K562 (cell line): ENCODE results near the gene ADARB2.

ENCODE experiments used
- CREM ChIP-seq: IDR thresholded peaks from 2 replicates; pipeline ENCODE4 v1.6.1; 2014; ENCODE audit warnings: antibody characterized with exemption, low read depth
- CTCF ChIP-seq, 3 experiments: IDR thresholded peaks in 2 of 3; conservative IDR thresholded peaks in 1 of 3; 2 replicates each; pipeline ENCODE4 v1.5.1; 2011 to 2012; ENCODE audit warnings: low read length in 3 of 3, mild to moderate bottlenecking in 3 of 3, control low read depth in 2 of 3, improper control_type of control experiment in 1 of 3, inconsistent platforms in 1 of 3, low read depth in 1 of 3, mixed read lengths in 1 of 3, moderate library complexity in 1 of 3; ENCODE audit not compliant: insufficient read depth in 2 of 3
- IRF1 ChIP-seq: sonication (generic); formaldehyde crosslinking; IDR thresholded peaks from 2 replicates; pipeline ENCODE4 v1.8.0; 2022; ENCODE audit warnings: missing genetic modification reagents, mild to moderate bottlenecking, borderline replicate concordance
- MBD1 ChIP-seq: fragments of 250-450 bp; sonication (Bioruptor Pico); IDR thresholded peaks from 2 replicates; pipeline ENCODE4 v1.8.0; 2022; ENCODE audit warnings: inconsistent platforms
- RERE ChIP-seq: sonication (generic); formaldehyde crosslinking; IDR thresholded peaks from 2 replicates; pipeline ENCODE4 v1.8.0; 2023; ENCODE audit warnings: missing genetic modification reagents, mild to moderate bottlenecking, borderline replicate concordance
- SMARCB1 ChIP-seq: IDR thresholded peaks from 2 replicates; pipeline ENCODE4 v1.6.1; 2011; ENCODE audit warnings: improper control_type of control experiment, low read depth; ENCODE audit not compliant: insufficient read length
- TBL1XR1 ChIP-seq, 2 experiments: IDR thresholded peaks; 2 replicates each; pipeline ENCODE4 v1.6.1; 2012; ENCODE audit warnings: improper control_type of control experiment in 2 of 2, low read length in 2 of 2, mild to moderate bottlenecking in 1 of 2
- TBP ChIP-seq: optimal IDR thresholded peaks from 2 replicates; pipeline ENCODE3; 2011; ENCODE audit warnings: low read depth, low read length, improper control_type of control experiment
- ZNF146 ChIP-seq: IDR thresholded peaks from one replicate; pipeline ENCODE4 v1.6.1; 2018; ENCODE audit warnings: missing compliant biosample characterization; ENCODE audit not compliant: unreplicated experiment
- ZNF224 ChIP-seq: sonication (generic); formaldehyde crosslinking; IDR thresholded peaks from 2 replicates; pipeline ENCODE4 v1.8.0; 2022; ENCODE audit warnings: mild to moderate bottlenecking, missing genetic modification reagents
- ZNF263 ChIP-seq: sonication (generic); formaldehyde crosslinking; IDR thresholded peaks from 2 replicates; pipeline ENCODE4 v1.8.0; 2022; ENCODE audit warnings: mild to moderate bottlenecking, missing genetic modification reagents, borderline replicate concordance
- ZNF584 ChIP-seq: fragments of 200-800 bp; sonication (Bioruptor generic); IDR thresholded peaks from 2 replicates; pipeline ENCODE4 v1.6.1; 2016; ENCODE audit warnings: low read depth, mild to moderate bottlenecking, missing genetic modification characterization, missing compliant biosample characterization
- ZNF717 ChIP-seq: fragments of 250-450 bp; sonication (Bioruptor Pico); IDR thresholded peaks from 2 replicates; pipeline ENCODE4 v1.5.0; 2021

GRCh38 chr10:1519391-1519790, 217.9 kb downstream of the ADARB2 start:
- no peak for TF ChIP-seq MBD1 (CRISPR knock-in tag)
- no peak for TF ChIP-seq ZNF224 (CRISPR knock-in tag)
- TF ChIP-seq ZNF146 = no peak
- no peak for TF ChIP-seq IRF1 (CRISPR knock-in tag)
- TF ChIP-seq TBL1XR1 (IDR thresholded peaks at IDR 0.05; ENCODE audit: low read length in 2 of 2) = no peak
- no peak for TF ChIP-seq CTCF (IDR thresholded peaks at IDR 0.05 in 2 of 3, conservative IDR thresholded peaks at IDR 0.05 in 1 of 3; ENCODE audit: insufficient read depth in 2 of 3, low read depth in 1 of 3, low read length in 3 of 3)
- no peak for TF ChIP-seq RERE
- no peak for TF ChIP-seq SMARCB1
- no peak for TF ChIP-seq ZNF717 (CRISPR knock-in tag)
- TF ChIP-seq ZNF584 = no peak
- TF ChIP-seq TBP = no peak
- no peak for TF ChIP-seq CREM
- TF ChIP-seq ZNF263 = no peak
